AG04449 (cell line): ENCODE measurements around the gene ABLIM2.

Experiments used
- CTCF ChIA-PET: fragments of 350-600 bp; formaldehyde crosslinking; extraction: SDS; loops from one replicate; lab custom pipeline; 2021; ENCODE audit warnings: antibody characterized with exemption; lab: Yijun Ruan, JAX
- POLR2A ChIA-PET: fragments of 400-600, 350-600 bp; formaldehyde crosslinking; extraction: SDS; loops from one replicate; lab custom pipeline; 2020; ENCODE audit warnings: antibody characterized with exemption, inconsistent platforms; lab: Yijun Ruan, JAX
- DNase-seq: peaks from one replicate; pipeline ENCODE4 v3.0.0-alpha.2; 2010; ENCODE audit warnings: low read depth, low spot score
- H3K4me3 ChIP-seq: 2 replicates; pipeline ENCODE4 v1.5.1; 2011; ENCODE audit warnings: low read depth, mild to moderate bottlenecking, control low read depth, low read length
- TF ChIP-seq, protein P1 (sequence below): IDR thresholded peaks from one replicate; pipeline ENCODE4 v1.5.1; 2011; ENCODE audit warnings: mild to moderate bottlenecking, moderate library complexity, low read length, control low read depth, inconsistent platforms; ENCODE audit not compliant: insufficient read depth; ENCODE audit errors: missing control alignments

ABLIM2 gene

DNA sequence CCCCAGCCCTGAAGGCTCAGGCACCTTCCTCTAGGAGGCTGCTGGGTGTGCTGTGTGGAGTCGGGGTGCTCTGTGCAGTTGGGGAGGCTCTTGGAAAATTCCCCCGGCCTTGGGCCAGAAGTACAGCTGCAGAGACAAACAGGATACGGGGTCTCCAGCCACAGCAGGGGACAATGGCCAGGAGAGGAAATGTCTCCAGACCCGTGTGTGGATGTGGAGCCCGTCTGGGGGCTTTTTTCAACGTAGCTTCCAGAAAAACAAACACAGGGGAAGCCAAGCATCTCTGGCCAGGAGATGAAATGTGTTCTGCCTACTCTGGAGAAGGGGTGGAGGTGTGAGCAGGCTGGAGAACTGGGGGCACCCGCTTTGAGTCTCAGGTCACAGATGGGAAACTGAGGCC, 36.8 kb upstream of the ABLIM2 start:
- H3K4me3 ChIP-seq = no peak overlapping the region
- DNase-seq = no peak
- ChIA-PET POLR2A (no interaction called here), CTCF (interaction anchor here (1.9 kb wide), 1 partner anchor 207 kb away, joined by 5 read pairs; no protein-coding TSS in a partner anchor)
- TF ChIP-seq, protein P1, sequence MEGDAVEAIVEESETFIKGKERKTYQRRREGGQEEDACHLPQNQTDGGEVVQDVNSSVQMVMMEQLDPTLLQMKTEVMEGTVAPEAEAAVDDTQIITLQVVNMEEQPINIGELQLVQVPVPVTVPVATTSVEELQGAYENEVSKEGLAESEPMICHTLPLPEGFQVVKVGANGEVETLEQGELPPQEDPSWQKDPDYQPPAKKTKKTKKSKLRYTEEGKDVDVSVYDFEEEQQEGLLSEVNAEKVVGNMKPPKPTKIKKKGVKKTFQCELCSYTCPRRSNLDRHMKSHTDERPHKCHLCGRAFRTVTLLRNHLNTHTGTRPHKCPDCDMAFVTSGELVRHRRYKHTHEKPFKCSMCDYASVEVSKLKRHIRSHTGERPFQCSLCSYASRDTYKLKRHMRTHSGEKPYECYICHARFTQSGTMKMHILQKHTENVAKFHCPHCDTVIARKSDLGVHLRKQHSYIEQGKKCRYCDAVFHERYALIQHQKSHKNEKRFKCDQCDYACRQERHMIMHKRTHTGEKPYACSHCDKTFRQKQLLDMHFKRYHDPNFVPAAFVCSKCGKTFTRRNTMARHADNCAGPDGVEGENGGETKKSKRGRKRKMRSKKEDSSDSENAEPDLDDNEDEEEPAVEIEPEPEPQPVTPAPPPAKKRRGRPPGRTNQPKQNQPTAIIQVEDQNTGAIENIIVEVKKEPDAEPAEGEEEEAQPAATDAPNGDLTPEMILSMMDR = no peak

DNA sequence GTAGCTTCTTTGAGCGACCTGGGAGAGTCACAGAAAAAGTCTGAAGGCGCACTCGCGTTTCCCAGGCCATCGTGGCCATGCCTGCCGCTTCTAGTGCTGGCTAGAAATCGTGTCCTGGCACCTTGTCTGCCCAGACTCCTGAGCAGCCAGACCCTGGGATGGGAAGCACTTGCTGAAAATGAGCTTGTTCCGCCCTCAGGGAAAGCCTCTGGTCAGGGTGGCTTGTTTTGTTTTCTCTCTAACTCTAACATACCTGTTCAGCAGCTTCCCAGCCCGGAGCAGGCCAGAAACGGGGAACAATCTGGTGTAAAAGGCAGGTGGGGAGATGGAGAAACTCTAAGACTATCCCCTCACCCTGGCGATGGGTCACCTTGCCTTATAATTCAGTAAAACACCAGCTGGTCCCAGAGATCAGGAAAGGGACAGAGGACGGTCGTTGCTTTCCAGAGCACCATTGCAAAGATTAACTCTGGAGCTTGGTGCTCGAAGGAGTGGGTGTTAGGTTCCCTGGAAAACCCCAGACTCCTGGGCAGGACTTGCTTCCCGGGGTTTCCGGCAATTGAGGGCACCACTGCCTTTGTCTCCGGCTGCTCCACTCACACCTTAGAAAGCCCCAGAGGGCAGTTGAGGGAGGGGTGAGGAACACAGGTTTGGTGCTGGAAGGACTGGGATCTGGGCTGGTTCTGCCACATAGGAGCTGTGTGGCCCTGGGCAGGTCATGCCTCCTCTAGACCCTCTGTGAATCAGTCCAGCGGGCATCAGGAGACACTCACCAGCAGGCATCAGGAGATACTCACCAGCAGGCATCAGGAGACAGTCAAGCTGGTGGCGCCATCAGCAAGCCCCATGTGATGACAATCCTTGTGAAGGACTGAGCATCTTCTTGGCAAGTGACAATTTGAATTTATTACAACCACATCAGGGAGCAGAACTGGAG, 36.0 kb upstream of the ABLIM2 start:
- POLR2A ChIA-PET = no interaction called here
- CTCF ChIA-PET = interaction anchor here (1.0 to 2.0 kb wide), 4 partner anchors 18 to 208 kb away, joined by 3 to 7 read pairs (median 6); no protein-coding TSS in a partner anchor
- TF ChIP-seq, protein P1 = no peak
- H3K4me3 ChIP-seq = no peak overlapping the region
- DNase-seq = no peak

DNA sequence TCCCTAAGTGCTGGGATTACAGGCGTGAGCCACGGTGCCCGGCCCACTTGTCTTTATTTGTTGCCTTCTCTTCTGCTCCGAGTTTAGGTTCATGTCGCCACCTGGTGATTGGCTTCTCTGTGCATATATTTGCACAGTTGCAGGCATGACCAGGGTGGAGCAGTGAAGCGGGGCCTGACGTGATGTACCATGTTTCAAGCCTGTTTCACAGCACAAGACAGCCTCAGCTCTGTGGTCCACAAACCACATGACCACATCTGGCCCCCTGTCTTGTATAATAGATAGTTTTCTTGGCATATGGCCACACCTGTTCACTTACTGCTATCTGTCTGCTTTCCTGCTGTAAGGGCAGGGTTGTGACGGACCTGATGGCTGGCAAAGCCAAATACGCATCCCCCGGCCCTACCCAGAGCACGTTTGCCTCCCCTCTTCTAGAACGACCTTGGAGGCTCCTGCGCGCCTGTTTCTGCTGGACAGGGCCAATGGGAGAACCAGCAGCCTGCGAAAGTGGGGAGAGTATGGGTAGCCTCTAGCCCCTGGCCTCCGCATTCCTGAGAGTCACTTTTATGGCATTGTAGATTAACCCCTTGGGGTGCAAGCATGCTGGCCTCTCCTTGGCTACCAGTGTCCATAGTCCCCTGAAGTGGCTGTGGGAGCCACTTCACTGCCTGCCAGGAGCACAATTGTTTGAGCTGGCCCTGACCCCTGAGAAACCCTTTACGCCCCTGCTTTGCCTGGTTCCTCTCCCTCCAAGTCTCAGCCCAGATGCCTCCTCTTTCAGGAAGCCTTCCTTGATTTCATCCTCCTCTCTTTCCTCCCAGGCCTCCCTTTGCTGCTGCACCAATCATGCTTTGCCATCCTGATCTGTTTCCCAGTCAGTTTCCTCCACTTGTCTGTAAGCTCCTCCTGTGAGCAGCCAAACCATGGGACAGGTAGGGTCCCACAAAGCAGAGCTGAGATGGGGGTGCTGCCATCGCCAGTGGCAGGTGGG, 34.4 kb upstream of the ABLIM2 start:
- TF ChIP-seq, protein P1 = peak; percentile 20
- no peak overlapping the region for H3K4me3 ChIP-seq
- DNase-seq = no peak
- CTCF ChIA-PET = interaction anchor here (1.1 to 2.9 kb wide), 5 partner anchors 13 to 20 kb away, joined by 3 to 14 read pairs (median 7); no protein-coding TSS in a partner anchor
- POLR2A ChIA-PET = no interaction called here

DNA sequence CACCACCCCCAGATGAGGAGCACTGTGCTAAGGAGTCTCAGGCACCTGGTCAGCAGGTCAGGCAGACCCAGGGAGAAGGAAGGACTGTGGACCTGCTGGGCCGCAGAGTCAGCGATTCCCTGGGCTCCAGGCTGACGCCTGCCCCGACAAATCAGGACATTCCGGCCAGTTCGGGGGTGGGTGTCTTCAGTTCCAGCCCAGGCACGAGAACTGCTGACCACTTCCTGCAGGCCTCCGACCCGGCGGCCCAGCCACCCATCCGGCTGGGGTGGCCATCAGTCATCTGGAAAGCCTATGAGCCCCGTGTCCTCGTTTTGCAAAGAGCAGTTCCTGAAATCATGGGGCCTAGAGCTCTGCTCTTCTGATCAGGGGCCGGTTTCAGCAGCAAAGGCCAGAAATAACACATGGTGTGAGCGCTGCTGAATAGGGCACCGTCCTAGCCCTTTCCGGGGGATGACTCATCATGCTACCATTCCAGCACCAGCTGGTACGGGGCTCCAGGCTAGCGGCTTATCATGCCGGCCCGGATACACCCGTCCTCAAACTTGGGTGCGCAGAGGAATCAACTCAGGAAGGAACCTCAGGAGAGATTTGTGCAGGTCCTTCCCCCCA, 32.6 kb upstream of the ABLIM2 start:
- H3K4me3 ChIP-seq = no peak overlapping the region
- DNase-seq = no peak
- TF ChIP-seq, protein P1 = no peak
- ChIA-PET CTCF (interaction anchor here (1.1 to 2.9 kb wide), 4 partner anchors 12 to 211 kb away, joined by 4 to 14 read pairs (median 6); no protein-coding TSS in a partner anchor), POLR2A (no interaction called here)

DNA sequence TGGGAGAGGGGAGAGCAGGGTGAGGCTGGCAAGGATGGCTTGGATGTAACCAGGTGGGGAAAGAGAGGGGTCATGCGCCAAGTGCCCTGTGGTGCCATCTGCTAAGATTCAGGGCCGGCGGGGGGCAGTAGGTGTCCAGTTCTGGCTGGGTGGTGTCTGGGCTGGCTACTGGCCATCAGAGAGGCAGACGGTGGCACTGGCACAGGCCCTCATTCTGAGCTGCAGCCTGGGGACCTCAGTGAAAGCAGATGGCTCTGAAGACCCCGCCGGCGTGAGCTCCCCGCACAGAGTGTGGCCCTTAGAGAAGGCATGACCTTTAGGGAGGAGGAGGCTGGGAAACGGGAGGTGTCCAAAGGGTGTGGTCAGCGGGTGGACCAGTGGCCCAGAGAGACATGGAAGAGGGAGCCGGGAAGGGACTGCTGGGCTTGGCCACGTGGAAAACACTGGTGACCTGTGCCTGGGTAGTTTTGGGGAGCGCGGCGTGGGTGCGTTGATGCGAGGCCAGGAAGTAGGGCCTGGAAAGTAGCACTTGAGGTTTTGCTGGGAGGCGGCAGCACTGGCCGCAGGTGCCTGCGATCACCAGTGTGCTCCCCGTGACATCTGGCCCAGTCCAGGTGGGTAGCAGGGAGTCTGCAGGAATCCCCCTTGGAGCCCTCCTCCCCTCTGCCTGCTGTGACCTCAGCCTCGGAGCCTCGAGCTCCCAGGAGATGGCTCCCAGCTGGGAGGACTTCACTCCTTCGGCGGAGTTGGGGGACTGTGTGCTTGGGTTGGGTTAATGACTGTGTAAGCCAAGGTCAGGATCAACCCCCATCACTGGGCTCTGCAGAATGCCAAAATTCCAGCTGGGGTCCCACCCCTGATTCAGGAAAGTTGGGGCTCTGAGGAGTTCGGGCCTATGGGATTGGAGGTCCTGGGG, 31.2 kb upstream of the ABLIM2 start:
- POLR2A ChIA-PET = no interaction called here
- CTCF ChIA-PET = interaction anchor here (0.7 to 2.9 kb wide), 3 partner anchors 9 to 213 kb away, joined by 3 to 14 read pairs (median 5); partner anchors contain the start of gene SH3TC1
- H3K4me3 ChIP-seq = no peak overlapping the region
- TF ChIP-seq, protein P1 = no peak
- no peak for DNase-seq
